DMS 273 treated with DMSO at 0.1 percent for 48 hours (cell line): Measurements from ENCODE around the gene ORC2.
"Not testable (repeated sequence)": the region's sequence is repeated elsewhere in the genome, so short reads cannot be mapped to it uniquely, and the experiment has no call there.

Experiments
- DNase-seq: peaks from one replicate; lab custom pipeline; 2025; lab: John Stamatoyannopoulos, UW

ORC2 gene

GRCh38 chr2:200930947-200931626 is 32.4 kb downstream of the ORC2 start:
- no peak for DNase-seq

- no peak for DNase-seq
Measured at GRCh38 chr2:200929334-200930249, 33.9 kb downstream of the ORC2 start.

GRCh38 chr2:200922439-200922838 is 41.0 kb downstream of the ORC2 start:
- DNase-seq = no peak

- DNase-seq = no peak
Measured at GRCh38 chr2:200913654-200914053, 49.8 kb downstream of the ORC2 start.

GRCh38 chr2:200909958-200910357 is 53.5 kb downstream of the ORC2 start:
- no peak for DNase-seq

- DNase-seq = peak; percentile 19
Measured at GRCh38 chr2:200905618-200906296, 57.7 kb downstream of the ORC2 start.

GRCh38 chr2:200901459-200902072 is 61.9 kb downstream of the ORC2 start:
- peak; percentile 88 for DNase-seq

- DNase-seq = no peak
Measured at GRCh38 chr2:200899482-200899881, 64.0 kb downstream of the ORC2 start.

GRCh38 chr2:200888704-200889625 is 74.5 kb downstream of the ORC2 start, which contains the start of the genes NIF3L1 and PPIL3:
Gene NIF3L1, plus strand, starts transcription at chr2:200889371. Its CDS starts 2,573 bp downstream, at chr2:200891944.
Gene PPIL3, minus strand, starts transcription at chr2:200889077. Its CDS starts 1,462 bp downstream, at chr2:200887615.
- peak; percentile 97 for DNase-seq

- not testable (repeated sequence) for DNase-seq
Measured at GRCh38 chr2:200881715-200882249, 81.7 kb downstream of the ORC2 start.

- DNase-seq = no peak
Measured at GRCh38 chr2:200878289-200878880, 85.1 kb downstream of the ORC2 start.

GRCh38 chr2:200877443-200877842 is 86.0 kb downstream of the ORC2 start:
- DNase-seq = no peak

GRCh38 chr2:200873560-200873959 is 89.9 kb downstream of the ORC2 start:
- no peak for DNase-seq

GRCh38 chr2:200871151-200871550 is 92.3 kb downstream of the ORC2 start:
- no peak for DNase-seq

GRCh38 chr2:200869014-200869413 is 94.4 kb downstream of the ORC2 start:
- no peak for DNase-seq

GRCh38 chr2:200864176-200865034 is 99.1 kb downstream of the ORC2 start, which contains the start of gene CLK1:
Gene CLK1, minus strand, starts transcription at chr2:200864658. Its CDS starts 2,796 bp downstream, at chr2:200861862.
- DNase-seq = peak; percentile 68

- DNase-seq = no peak
Measured at GRCh38 chr2:200863782-200864175, 99.7 kb downstream of the ORC2 start.

- DNase-seq = no peak
Measured at GRCh38 chr2:200862532-200863000, 100.9 kb downstream of the ORC2 start.

- no peak for DNase-seq
Measured at GRCh38 chr2:200861617-200862155, 101.8 kb downstream of the ORC2 start.
